Measurements from ENCODE around the gene CPPED1.

CPPED1 gene

GRCh38 chr16:12626411-12626810, 177.3 kb downstream of the CPPED1 start:
- no peak for DNase-seq (ENCODE audit: extremely low read depth, low read depth)
- no peak overlapping the region for H3K4me3 ChIP-seq (replicated peaks; ENCODE audit: low read depth, low read length)
- no peak for TF ChIP-seq CTCF (IDR thresholded peaks at IDR 0.05; ENCODE audit: low read depth, low read length, missing control alignments)

GRCh38 chr16:12625716-12626115, 178.0 kb downstream of the CPPED1 start:
- no peak overlapping the region for H3K4me3 ChIP-seq (replicated peaks; ENCODE audit: low read depth, low read length)
- DNase-seq (ENCODE audit: extremely low read depth, low read depth) = no peak
- TF ChIP-seq CTCF (IDR thresholded peaks at IDR 0.05; ENCODE audit: low read depth, low read length, missing control alignments) = no peak

- TF ChIP-seq CTCF (IDR thresholded peaks at IDR 0.05; ENCODE audit: low read depth, low read length, missing control alignments) = no peak
- H3K4me3 ChIP-seq (replicated peaks; ENCODE audit: low read depth, low read length) = no peak overlapping the region
- no peak for DNase-seq (ENCODE audit: extremely low read depth, low read depth)
Observed at GRCh38 chr16:12625068-12625467, 178.6 kb downstream of the CPPED1 start.

- no peak for DNase-seq (ENCODE audit: extremely low read depth, low read depth)
- H3K4me3 ChIP-seq (replicated peaks; ENCODE audit: low read depth, low read length) = no peak overlapping the region
- no peak for TF ChIP-seq CTCF (IDR thresholded peaks at IDR 0.05; ENCODE audit: low read depth, low read length, missing control alignments)
Observed at GRCh38 chr16:12620150-12620549, 183.5 kb downstream of the CPPED1 start.

- DNase-seq (ENCODE audit: extremely low read depth, low read depth) = no peak
- no peak overlapping the region for H3K4me3 ChIP-seq (replicated peaks; ENCODE audit: low read depth, low read length)
- no peak for TF ChIP-seq CTCF (IDR thresholded peaks at IDR 0.05; ENCODE audit: low read depth, low read length, missing control alignments)
Observed at GRCh38 chr16:12618515-12618914, 185.2 kb downstream of the CPPED1 start.

- no peak for DNase-seq (ENCODE audit: extremely low read depth, low read depth)
- TF ChIP-seq CTCF (IDR thresholded peaks at IDR 0.05; ENCODE audit: low read depth, low read length, missing control alignments) = no peak
- no peak overlapping the region for H3K4me3 ChIP-seq (replicated peaks; ENCODE audit: low read depth, low read length)
Observed at GRCh38 chr16:12617401-12617819, 186.3 kb downstream of the CPPED1 start.

GRCh38 chr16:12614662-12615278, 188.9 kb downstream of the CPPED1 start:
- TF ChIP-seq CTCF (IDR thresholded peaks at IDR 0.05; ENCODE audit: low read depth, low read length, missing control alignments) = no peak
- DNase-seq (ENCODE audit: extremely low read depth, low read depth) = no peak
- H3K4me3 ChIP-seq (replicated peaks; ENCODE audit: low read depth, low read length) = no peak overlapping the region
